GM21786 (cell line): Measurements from ENCODE around the gene CFD.
"Not testable (repeated sequence)": the region's sequence is repeated elsewhere in the genome, so short reads cannot be mapped to it uniquely, and the experiment has no call there.

Experiments used
- ATAC-seq: cut with Tn5 transposase; IDR thresholded peaks from one replicate; pipeline ENCODE4 v1.9.1; 2021; ENCODE audit not compliant: unreplicated experiment

The CFD gene

GRCh38 chr19:825897-826644, 33.4 kb upstream of the CFD start:
- ATAC-seq: no peak

- no peak for ATAC-seq
These were observed 32.2 kb upstream of the CFD start for GRCh38 chr19:827314-827709.

- no peak for ATAC-seq
These were observed 31.6 kb upstream of the CFD start, which contains the start of gene AZU1 for GRCh38 chr19:827710-828321. AZU1 (plus strand) TSS chr19:827837; CDS start chr19:827847, 10 bp downstream.

DNA sequence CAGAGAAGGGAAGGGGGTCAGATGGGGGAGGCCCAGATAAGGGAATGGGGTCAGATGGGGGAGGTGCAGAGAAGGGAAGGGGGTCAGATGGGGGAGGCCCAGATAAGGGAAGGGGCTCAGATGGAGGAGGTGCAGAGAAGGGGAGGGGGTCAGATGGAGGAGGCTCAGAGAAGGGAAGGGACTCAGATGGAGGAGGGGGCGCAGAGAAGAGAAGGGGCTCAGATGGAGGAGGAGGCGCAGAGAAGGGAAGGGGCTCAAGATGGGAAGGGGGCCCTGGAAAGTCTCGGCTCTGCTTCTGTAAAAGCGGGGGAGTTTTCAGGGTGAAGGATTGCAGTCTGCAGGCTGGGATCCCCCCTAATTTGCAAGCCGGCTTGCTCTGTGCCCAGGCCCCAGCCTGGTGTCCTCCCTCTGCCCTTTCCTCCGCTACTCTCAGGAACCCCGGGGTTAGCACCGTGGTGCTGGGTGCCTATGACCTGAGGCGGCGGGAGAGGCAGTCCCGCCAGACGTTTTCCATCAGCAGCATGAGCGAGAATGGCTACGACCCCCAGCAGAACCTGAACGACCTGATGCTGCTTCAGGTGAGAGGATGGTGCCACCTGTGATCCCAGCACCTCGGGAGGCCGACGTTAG, 30.2 kb upstream of the CFD start:
- ATAC-seq: no peak

GRCh38 chr19:831407-832369, 27.8 kb upstream of the CFD start:
- ATAC-seq: no peak

DNA sequence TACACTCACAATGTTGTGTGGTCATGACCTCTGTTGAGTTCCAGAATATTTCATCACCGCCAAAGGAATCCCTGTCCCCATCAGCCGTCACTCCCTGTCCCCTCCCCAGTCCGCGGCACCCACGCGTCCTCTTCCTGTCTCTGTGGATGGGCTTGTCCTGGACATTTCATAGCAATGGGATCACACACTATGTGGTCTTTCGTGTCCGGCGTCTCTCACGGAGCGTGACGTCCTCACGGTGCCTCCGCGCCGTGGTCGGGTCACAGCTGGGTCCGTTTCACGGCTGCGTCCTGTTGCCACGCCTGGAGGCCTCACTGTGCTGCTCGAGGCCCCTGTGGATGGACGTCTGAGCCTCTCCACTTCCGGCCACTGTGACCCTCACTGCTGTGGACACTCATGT, 25.2 kb upstream of the CFD start:
- ATAC-seq: no peak

- ATAC-seq: no peak
These were observed 24.2 kb upstream of the CFD start for GRCh38 chr19:835210-835810.

- ATAC-seq: no peak
These were observed 18.8 kb upstream of the CFD start, which contains the start of gene PRTN3 for GRCh38 chr19:840519-841206. PRTN3 (plus strand) TSS chr19:840999; CDS start chr19:841009, 10 bp downstream.

GRCh38 chr19:842802-843179, 16.7 kb upstream of the CFD start:
- not testable (repeated sequence) for ATAC-seq

DNA sequence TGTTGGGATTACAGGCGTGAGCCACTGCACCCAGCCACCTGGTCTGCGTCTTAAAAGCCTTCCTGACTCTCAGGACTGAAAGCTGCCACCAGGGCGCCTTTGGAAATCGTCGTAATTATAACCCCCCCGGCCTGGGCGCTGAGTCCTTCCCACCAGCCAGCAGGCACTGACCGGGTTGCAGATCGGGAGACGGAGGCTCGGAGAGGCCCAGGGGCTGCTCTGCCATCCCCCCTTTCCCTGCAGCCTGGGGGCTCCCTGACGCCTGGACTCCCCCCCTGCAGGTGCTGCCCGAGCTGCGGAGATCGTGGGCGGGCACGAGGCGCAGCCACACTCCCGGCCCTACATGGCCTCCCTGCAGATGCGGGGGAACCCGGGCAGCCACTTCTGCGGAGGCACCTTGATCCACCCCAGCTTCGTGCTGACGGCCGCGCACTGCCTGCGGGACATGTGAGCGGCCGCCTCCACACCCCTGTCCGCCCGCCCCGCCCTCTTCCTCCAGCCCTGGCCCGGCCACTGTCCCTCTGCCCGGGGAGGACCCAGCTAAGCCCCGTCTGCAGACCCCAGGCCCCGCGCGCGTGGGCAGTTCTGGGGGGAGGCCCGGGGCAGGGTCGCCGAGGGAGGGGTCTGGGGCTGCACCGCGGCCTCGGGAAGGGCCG, 16.2 kb upstream of the CFD start:
- ATAC-seq: no peak

DNA sequence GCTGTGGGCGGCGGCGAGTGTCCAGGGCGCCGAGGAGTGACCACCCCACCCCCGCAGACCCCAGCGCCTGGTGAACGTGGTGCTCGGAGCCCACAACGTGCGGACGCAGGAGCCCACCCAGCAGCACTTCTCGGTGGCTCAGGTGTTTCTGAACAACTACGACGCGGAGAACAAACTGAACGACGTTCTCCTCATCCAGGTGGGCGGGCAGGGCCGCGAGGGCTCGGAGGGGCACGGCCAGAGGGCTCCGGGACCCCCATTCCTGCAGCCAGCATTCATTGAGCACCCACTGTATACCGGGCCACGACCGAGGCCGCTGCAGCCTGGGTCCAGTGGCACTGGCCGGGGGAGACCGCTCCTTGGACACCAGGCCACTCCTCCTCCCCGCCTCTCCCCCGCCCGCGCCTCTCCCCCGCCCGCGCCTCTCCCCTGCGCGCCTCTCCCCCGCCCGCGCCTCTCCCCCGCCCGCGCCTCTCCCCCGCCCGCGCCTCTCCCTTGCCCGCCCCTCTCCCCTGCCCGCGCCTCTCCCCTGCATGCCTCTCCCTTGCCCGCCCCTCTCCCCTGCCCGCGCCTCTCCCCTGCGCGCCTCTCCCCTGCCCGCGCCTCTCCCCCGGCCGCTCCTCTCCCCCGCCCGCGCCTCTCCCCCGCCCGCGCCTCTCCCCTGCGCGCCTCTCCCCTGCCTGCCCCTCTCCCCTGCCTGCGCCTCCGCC, 15.5 kb upstream of the CFD start:
- ATAC-seq: no peak

DNA sequence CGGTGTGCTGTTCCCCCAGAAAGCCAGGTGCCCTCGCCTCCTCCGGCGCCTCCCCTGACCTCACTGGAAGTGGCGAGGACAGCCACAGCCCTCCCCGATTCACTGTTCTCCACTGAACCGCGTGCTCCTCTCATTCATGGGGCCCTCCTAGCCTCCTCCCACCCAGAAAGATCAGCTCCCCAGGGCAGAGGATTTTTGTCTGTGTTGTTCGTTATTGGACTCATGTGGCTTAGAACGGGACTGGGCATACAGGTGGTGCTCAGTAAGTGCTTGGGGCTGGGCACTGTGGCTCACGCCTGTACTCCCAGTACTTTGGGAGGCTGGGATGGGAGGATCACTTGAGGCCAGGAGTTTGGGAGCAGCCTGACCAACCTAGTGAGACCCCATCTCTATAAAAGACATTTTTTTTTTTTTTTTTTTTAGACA, 14.9 kb upstream of the CFD start:
- no peak for ATAC-seq

DNA sequence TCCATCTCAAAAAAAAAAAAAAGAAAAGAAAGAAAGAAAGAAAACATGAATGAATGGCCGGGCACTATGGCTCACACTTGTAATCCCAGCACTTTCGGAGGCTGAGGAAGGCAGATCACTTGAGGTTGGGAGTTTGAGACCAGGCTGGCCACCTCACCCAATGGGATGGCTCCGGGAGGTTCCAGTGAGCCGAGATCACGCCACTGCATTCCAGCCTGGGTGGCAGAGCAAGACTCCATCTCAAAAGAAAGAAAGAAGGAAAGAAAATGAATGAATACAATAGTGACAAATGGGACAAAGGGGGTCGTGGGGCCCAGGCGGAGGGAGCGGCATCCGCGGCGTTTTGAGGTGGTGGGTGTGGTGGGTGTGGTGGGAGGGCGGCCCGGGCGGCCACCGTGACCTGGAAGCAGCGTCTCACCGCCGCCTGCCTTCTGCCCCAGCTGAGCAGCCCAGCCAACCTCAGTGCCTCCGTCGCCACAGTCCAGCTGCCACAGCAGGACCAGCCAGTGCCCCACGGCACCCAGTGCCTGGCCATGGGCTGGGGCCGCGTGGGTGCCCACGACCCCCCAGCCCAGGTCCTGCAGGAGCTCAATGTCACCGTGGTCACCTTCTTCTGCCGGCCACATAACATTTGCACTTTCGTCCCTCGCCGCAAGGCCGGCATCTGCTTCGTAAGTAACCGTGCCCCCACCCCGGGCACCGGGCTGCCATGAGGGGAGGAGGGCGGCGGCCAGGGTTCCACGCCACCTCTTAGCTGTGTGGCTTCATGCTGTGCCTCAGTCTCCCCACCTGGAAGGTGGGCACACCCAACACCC, 13.6 kb upstream of the CFD start:
- ATAC-seq: no peak

DNA sequence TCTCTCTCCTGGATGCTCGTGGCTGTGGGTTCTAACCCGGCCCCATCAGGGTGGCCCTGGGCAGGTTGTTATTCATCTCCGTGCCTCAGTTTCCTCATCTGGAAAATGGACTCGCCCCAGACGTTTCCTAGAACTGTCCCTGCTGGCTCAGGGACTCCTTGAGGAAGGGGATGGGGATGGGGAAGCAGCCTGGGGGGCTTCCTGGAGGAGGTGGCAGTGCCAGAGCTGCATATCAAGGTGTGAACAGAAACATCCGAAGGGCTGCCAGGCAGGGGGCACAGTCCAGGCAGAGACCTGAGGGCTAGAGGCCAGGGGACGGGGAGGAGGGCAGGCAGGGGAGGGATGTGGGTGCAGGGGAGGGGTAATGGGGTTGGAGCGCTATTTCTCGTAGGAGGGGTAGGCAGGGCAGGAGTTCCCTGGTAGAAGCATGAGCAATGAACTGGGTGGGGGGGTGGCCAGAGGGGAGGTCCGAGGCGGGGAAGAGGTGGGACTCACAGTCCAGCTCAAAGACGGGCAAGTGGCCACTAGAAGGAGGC, 11.0 kb upstream of the CFD start:
- no peak for ATAC-seq

- ATAC-seq: not testable (repeated sequence)
These were observed 10.3 kb upstream of the CFD start for GRCh38 chr19:849195-849594.

DNA sequence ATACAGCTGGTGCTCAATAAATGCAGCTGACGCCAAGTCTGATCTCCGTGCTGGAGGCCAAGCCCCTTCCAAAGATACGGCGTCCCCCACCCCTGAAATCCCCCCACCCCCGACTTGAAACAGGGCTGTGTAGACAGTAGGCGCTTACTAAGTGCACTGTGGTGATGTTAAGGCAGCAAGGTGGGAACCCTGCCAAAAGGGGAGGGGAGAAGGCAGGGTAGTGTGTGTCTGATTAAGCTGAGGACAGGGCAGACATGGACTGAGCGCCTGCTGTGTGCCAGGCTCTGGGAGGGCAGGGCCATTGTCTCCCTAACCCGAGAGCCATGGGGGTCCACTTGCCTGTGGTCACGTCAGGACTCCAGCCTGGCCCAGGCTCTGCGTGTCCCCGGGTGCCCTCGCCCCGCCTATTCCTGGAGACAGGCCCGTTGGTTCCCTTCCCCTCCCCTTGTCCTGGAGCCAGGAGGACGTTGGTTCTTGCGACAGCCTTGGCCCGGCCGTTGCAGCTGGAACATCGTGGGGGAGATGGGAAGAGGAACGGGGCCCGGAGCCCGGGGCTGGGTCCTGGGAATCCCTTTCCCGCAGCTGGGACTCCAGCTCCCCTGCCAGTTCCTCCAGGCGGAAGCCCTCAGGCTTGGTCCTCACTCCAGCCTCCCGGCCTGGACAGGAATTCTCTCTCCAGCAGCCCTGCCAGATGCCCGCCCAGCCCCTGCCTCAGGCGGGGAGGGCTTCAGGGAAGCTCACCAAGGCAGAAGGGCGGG, 9.1 kb upstream of the CFD start:
- no peak for ATAC-seq

- ATAC-seq: no peak
These were observed 8.5 kb upstream of the CFD start for GRCh38 chr19:850979-851335.
